HL-60 (cell line): ENCODE data around the gene RAB31.
A peak's percentile ranks its signal among the peaks of the same experiment; 100 is the strongest.

Experiments
- DNase-seq, 2 experiments: peaks; one replicate each; pipeline ENCODE4 v3.0.0-alpha.2; 2010 to 2020; ENCODE audit warnings: low read depth in 1 of 2, low spot score in 1 of 2
- H3K27ac ChIP-seq: fragments of 250-450 bp; sonication (Bioruptor Pico); replicated peaks from 2 replicates; pipeline ENCODE4 v1.5.1; 2020; ENCODE audit warnings: mild to moderate bottlenecking, moderate library complexity
- H3K27me3 ChIP-seq: fragments of 250-450 bp; sonication (Bioruptor Pico); 2 replicates; pipeline ENCODE4 v1.5.1; 2021; ENCODE audit warnings: mild to moderate bottlenecking, moderate library complexity; ENCODE audit not compliant: insufficient read depth, poor library complexity, severe bottlenecking
- H3K4me3 ChIP-seq: replicated peaks from 2 replicates; pipeline ENCODE4 v1.5.1; 2011; ENCODE audit warnings: mild to moderate bottlenecking, control low read depth, low read length; ENCODE audit not compliant: insufficient read depth
- GABPA ChIP-seq: IDR thresholded peaks from 2 replicates; pipeline ENCODE4 v1.6.1; 2012; ENCODE audit warnings: low read depth
- POLR2AphosphoS5 ChIP-seq: IDR thresholded peaks from 2 replicates; pipeline ENCODE4 v1.6.1; 2012; ENCODE audit warnings: low read depth
- SPI1 ChIP-seq: IDR thresholded peaks from 2 replicates; pipeline ENCODE4 v1.6.1; 2012; ENCODE audit warnings: low read depth, mild to moderate bottlenecking, borderline replicate concordance
- TF ChIP-seq, protein P1 (sequence below): IDR thresholded peaks from one replicate; pipeline ENCODE4 v1.5.1; 2011; ENCODE audit warnings: low read length, control low read depth, inconsistent platforms; ENCODE audit not compliant: insufficient read depth
- TF ChIP-seq, protein P2 (sequence below): IDR thresholded peaks from 2 replicates; pipeline ENCODE4 v1.6.1; 2012; ENCODE audit warnings: low read depth; ENCODE audit not compliant: insufficient replicate concordance

Gene RAB31

DNA sequence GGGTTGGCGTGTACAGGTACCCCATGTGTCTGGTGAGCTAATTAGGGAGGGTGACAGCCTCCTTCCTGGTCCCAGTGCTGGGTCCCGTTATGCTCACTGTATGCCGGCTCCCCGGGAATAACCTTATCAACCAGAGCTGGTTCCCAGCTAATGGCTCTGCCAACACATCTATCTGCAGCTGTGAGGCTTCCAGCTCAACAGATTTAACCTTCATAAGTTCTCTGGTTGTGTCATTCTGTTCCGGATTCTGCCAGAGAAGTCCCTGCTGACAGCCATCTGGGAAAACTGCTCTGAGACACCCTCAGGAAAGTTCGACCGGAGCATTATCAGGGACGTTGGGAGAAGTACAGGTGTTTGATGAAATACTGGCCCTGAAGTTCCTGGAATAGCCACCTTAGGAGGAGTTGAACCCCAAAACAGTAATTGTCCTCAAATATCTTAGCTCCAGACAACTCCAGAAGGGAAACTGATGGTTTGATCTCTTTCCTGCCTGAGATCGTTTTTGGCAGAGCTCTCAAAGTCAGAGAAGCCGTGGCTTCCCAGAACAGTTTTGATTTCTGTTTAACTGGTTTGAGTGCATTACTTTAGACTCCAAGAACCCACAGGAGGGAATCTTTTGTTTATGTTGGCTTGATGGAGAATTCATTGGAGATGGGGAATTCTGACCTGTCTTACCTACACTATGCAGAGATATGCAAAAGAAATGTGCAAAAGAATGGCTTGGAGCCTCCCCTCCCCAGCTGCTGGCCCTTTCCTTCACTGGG is 138.2 kb downstream of the RAB31 start:
- DNase-seq, result no peak
- no peak overlapping the region for H3K4me3 ChIP-seq
- TF ChIP-seq, protein P1, sequence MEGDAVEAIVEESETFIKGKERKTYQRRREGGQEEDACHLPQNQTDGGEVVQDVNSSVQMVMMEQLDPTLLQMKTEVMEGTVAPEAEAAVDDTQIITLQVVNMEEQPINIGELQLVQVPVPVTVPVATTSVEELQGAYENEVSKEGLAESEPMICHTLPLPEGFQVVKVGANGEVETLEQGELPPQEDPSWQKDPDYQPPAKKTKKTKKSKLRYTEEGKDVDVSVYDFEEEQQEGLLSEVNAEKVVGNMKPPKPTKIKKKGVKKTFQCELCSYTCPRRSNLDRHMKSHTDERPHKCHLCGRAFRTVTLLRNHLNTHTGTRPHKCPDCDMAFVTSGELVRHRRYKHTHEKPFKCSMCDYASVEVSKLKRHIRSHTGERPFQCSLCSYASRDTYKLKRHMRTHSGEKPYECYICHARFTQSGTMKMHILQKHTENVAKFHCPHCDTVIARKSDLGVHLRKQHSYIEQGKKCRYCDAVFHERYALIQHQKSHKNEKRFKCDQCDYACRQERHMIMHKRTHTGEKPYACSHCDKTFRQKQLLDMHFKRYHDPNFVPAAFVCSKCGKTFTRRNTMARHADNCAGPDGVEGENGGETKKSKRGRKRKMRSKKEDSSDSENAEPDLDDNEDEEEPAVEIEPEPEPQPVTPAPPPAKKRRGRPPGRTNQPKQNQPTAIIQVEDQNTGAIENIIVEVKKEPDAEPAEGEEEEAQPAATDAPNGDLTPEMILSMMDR, result no peak
- TF ChIP-seq POLR2AphosphoS5 (no peak), SPI1 (no peak), GABPA (no peak)
- TF ChIP-seq, protein P2, sequence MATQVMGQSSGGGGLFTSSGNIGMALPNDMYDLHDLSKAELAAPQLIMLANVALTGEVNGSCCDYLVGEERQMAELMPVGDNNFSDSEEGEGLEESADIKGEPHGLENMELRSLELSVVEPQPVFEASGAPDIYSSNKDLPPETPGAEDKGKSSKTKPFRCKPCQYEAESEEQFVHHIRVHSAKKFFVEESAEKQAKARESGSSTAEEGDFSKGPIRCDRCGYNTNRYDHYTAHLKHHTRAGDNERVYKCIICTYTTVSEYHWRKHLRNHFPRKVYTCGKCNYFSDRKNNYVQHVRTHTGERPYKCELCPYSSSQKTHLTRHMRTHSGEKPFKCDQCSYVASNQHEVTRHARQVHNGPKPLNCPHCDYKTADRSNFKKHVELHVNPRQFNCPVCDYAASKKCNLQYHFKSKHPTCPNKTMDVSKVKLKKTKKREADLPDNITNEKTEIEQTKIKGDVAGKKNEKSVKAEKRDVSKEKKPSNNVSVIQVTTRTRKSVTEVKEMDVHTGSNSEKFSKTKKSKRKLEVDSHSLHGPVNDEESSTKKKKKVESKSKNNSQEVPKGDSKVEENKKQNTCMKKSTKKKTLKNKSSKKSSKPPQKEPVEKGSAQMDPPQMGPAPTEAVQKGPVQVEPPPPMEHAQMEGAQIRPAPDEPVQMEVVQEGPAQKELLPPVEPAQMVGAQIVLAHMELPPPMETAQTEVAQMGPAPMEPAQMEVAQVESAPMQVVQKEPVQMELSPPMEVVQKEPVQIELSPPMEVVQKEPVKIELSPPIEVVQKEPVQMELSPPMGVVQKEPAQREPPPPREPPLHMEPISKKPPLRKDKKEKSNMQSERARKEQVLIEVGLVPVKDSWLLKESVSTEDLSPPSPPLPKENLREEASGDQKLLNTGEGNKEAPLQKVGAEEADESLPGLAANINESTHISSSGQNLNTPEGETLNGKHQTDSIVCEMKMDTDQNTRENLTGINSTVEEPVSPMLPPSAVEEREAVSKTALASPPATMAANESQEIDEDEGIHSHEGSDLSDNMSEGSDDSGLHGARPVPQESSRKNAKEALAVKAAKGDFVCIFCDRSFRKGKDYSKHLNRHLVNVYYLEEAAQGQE, result no peak
- no peak overlapping the region for H3K27ac ChIP-seq
- no peaks in the 10 kb centered on the region for H3K27me3 ChIP-seq

DNA sequence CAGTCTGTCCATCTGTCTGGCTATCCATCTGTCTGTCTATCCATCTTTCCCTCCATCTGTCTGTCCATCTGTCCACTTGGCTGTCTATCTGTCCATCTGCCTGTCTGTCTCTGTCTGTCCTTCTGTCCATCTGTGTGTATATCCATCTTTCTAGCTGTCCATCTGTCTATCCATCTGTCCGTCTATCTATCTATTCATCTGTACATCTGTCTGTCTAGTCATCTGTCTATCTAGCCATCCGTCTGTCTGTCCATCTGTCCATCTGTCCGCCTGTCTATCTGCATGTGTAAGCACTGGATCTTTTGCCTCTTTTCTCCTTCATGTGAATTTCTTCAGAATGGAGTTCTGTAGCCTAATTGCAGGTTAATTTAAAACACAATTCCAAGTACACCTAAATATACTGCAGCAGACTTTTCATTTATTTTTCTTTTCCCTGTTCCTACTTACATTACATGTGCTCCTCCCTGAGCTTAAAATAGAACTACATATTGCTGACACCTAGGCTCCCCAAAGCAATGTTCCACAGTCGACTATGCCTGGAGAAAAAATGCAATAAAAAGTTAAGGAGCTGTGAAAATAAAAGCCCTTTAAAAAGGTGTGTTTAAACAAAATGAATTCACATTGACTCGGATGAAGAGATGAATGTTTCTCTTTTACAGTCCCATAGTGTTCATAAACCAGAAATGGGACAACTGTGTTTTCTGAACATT is 140.2 kb downstream of the RAB31 start:
- TF ChIP-seq, protein P1, result no peak
- TF ChIP-seq, protein P2, result no peak
- TF ChIP-seq SPI1 (no peak), GABPA (no peak), POLR2AphosphoS5 (no peak)
- H3K27me3 ChIP-seq, result no peaks in the 10 kb centered on the region
- no peak overlapping the region for H3K4me3 ChIP-seq
- no peak overlapping the region for H3K27ac ChIP-seq
- DNase-seq, result no peak

DNA sequence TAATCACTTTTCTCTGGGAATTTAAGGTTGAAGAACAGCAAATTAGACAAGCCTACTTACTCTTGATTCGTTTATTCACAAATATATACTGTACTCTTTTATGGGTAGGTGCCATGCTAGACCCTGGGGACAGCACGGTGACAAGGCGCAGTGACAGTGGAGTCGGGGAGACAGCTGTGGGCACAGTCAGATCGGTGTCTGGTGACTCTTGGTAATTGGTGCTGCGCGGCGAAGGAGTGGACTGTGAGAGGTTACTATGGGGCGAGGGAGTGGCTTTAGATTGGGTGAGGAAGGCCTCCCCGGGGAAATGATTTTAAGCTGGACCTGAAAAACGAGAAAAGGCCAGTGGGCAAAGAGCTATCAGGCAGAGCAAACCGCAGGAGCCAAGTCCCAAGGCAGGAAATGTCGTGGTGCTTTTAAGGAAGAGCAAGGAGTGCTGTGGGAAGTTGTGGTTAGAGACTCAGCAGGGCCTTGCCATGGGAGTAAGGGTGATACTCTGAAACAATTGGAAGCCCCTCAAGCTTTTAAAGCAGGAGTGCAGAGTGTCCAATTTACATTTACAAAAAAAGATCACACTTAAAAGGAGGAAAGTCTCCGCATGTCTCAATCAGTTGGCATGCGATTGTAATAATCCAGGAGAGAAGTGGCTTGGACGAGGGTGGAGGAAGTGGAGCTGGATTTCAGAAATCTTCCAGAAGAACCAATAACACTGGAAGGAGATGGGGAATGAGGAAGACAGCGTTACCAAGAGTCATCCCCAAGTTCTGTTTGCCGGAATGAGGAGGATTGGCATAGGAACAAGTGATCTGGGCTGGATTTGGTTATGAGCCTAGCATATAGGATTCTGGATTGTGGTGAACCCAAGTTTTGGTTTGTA is 141.5 kb downstream of the RAB31 start:
- peak in 1 of 2 experiments; percentile 80 for DNase-seq
- H3K27ac ChIP-seq, result peak overlapping the region; percentile 44
- H3K27me3 ChIP-seq, result no peaks in the 10 kb centered on the region
- TF ChIP-seq POLR2AphosphoS5 (no peak), SPI1 (peak; percentile 24; the same call in 1 of the 2 replicates)
- TF ChIP-seq, protein P1, result no peak
- no peak overlapping the region for H3K4me3 ChIP-seq
